Measurements from ENCODE around the gene ZNF277.
A peak's percentile ranks its signal among the peaks of the same experiment; 100 is the strongest.
"Not testable (repeated sequence)": the region's sequence is repeated elsewhere in the genome, so short reads cannot be mapped to it uniquely, and the experiment has no call there.

Gene ZNF277

DNA sequence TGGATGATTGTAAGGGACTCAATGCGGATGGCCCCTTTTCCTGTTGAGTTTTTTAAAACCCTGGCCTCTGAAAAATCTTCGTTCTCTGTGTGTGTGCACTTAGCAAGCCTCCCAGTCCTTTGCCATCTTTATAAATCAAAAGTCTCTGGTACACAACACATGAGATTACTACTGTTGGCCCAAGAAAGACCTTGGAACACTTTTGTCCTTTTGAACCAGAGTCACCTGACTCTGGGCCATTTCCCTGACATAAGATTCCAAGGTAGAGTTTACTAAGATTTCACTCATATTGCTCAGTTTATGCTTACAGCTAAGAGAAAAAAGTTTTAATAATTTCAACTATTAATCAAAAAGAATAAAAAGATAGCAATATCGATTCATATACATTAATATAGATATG is 179.0 kb downstream of the ZNF277 start:
- Histone ChIP-seq H3K4me3 (ENCODE audit: low read depth in 1 of 2, low read length in 2 of 2) (no peak overlapping the region), H3K4me1 (ENCODE audit: control insufficient read depth in 1 of 2, insufficient read depth in 2 of 2, low read length in 2 of 2) (no peaks in the 10 kb centered on the region), H3K9me3 (ENCODE audit: control insufficient read depth in 1 of 2, low read length in 2 of 2) (no peaks in the 10 kb centered on the region), H3K27me3 (ENCODE audit: low read depth, low read length) (no peaks in the 10 kb centered on the region), H3K27ac (ENCODE audit: low read length) (no peak overlapping the region), H3K36me3 (ENCODE audit: control insufficient read depth in 1 of 2, insufficient read depth in 2 of 2, low read length in 2 of 2) (no peaks in the 10 kb centered on the region)

DNA sequence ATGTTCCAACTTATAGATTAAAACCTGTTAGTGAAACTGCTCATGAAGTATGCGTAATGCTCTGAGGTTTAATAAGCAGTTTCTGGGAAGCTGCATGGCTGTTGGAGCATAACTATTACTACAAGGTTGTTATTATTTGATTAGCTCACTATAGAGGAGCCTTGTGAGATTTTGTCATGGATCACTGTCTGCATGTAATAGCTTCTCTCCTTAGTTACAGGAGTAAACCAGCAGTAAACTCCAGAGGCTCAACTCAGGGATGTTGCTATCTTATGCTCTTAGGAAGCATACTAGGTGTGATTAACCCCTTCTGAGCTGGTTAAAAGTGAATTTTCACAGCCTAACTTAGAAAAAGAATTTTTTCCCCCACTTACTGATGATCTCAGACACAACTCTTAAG is 180.1 kb downstream of the ZNF277 start:
- no peaks in the 10 kb centered on the region for H3K36me3 ChIP-seq (ENCODE audit: control insufficient read depth in 1 of 2, insufficient read depth in 2 of 2, low read length in 2 of 2)
- H3K27ac ChIP-seq (ENCODE audit: low read length) = no peak overlapping the region
- H3K9me3 ChIP-seq (ENCODE audit: control insufficient read depth in 1 of 2, low read length in 2 of 2) = no peaks in the 10 kb centered on the region
- no peaks in the 10 kb centered on the region for H3K27me3 ChIP-seq (ENCODE audit: low read depth, low read length)
- no peaks in the 10 kb centered on the region for H3K4me1 ChIP-seq (ENCODE audit: control insufficient read depth in 1 of 2, insufficient read depth in 2 of 2, low read length in 2 of 2)
- no peak overlapping the region for H3K4me3 ChIP-seq (ENCODE audit: low read depth in 1 of 2, low read length in 2 of 2)

DNA sequence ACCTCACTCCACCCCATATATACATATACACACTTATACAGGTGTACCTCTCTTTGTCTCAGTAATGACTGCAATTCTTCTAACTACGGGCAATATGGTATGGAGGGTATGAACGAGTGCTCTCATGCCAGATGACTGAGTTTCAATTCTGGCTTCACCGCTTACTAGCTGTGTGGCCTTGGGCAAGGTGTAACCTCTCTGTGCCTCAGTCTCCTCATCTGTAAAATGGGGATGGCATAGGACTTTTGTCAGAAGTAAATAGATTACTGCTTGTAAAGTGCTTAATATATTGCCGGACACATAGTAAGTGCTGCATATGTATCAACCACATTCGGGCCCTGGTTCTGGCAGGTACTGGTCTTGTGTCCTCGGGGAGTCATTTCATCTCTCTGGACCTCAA is 183.7 kb downstream of the ZNF277 start:
- Histone ChIP-seq H3K27me3 (ENCODE audit: low read depth, low read length) (no peaks in the 10 kb centered on the region), H3K4me3 (ENCODE audit: low read depth in 1 of 2, low read length in 2 of 2) (no peak overlapping the region), H3K36me3 (ENCODE audit: control insufficient read depth in 1 of 2, insufficient read depth in 2 of 2, low read length in 2 of 2) (no peaks in the 10 kb centered on the region), H3K27ac (ENCODE audit: low read length) (no peak overlapping the region), H3K9me3 (ENCODE audit: control insufficient read depth in 1 of 2, low read length in 2 of 2) (no peaks in the 10 kb centered on the region), H3K4me1 (ENCODE audit: control insufficient read depth in 1 of 2, insufficient read depth in 2 of 2, low read length in 2 of 2) (peaks cover 0 to 3% of the 10 kb centered on the region in 2 donors)

DNA sequence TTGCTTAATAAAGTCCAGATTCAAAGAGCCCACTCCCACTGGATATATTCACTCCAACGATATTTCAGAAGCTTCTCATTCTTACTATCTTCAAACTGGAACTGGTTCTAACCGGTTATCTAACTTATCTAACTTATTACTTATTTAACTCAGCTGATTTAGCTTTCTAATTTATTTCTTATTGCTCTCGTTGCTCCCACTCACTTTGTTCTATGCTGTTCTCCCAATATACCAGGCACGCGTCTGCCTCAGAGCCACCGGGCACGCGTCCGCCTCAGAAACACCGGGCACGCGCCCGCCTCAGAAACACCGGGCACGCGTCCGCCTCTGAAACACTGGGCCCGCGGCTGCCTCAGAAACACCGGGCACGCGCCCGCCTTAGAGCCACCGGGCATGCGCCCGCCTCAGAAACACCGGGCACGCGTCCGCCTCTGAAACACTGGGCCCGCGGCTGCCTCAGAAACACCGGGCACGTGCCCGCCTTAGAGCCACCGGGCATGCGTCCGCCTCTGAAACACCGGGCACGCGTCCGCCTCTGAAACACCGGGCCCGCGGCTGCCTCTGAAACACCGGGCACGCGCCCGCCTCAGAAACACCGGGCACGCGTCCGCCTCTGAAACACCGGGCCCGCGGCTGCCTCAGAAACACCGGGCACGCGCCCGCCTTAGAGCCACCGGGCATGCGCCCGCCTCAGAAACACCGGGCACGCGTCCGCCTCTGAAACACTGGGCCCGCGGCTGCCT is 184.8 kb downstream of the ZNF277 start:
- H3K36me3 ChIP-seq (ENCODE audit: control insufficient read depth in 1 of 2, insufficient read depth in 2 of 2, low read length in 2 of 2); H3K27ac ChIP-seq (ENCODE audit: low read length); H3K27me3 ChIP-seq (ENCODE audit: low read depth, low read length): not testable (repeated sequence)

DNA sequence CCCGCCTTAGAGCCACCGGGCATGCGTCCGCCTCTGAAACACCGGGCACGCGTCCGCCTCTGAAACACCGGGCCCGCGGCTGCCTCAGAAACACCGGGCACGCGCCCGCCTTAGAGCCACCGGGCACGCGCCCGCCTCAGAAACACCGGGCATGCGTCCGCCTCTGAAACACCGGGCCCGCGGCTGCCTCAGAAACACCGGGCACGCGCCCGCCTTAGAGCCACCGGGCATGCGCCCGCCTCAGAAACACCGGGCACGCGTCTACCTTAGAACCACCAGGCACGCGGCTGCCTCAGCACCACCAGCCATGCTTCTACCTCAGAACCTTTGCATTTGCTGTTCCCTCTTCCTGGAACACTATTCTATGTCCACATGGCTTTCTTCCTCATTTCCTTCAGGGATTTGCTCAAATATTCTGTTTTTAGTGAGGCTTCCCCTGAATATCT is 185.4 kb downstream of the ZNF277 start:
- Histone ChIP-seq H3K4me3 (ENCODE audit: low read depth in 1 of 2, low read length in 2 of 2) (peak overlapping the region; percentile 60 to 70), H3K27ac (ENCODE audit: low read length) (peak overlapping the region; percentile 49)
- H3K27me3 ChIP-seq (ENCODE audit: low read depth, low read length); H3K4me1 ChIP-seq (ENCODE audit: control insufficient read depth in 1 of 2, insufficient read depth in 2 of 2, low read length in 2 of 2); H3K36me3 ChIP-seq (ENCODE audit: control insufficient read depth in 1 of 2, insufficient read depth in 2 of 2, low read length in 2 of 2); H3K9me3 ChIP-seq (ENCODE audit: control insufficient read depth in 1 of 2, low read length in 2 of 2): not testable (repeated sequence)

More for the DNA sequence above, 184.8 kb downstream of the ZNF277 start:
- peak overlapping the region; percentile 47 to 70 for H3K4me3 ChIP-seq (ENCODE audit: low read depth in 1 of 2, low read length in 2 of 2)
- H3K4me1 ChIP-seq (ENCODE audit: control insufficient read depth in 1 of 2, insufficient read depth in 2 of 2, low read length in 2 of 2); H3K9me3 ChIP-seq (ENCODE audit: control insufficient read depth in 1 of 2, low read length in 2 of 2): not testable (repeated sequence)

All from muscle layer of duodenum (tissue), 2 donors.